SU-DHL-6 (cell line): ENCODE data around the gene PHLDB2.

Experiments used
- H2AFZ ChIP-seq: fragments of 200-600 bp; sonication (generic); 2 replicates; pipeline ENCODE4 v1.6.1; 2014; ENCODE audit warnings: low read depth, mild to moderate bottlenecking, moderate library complexity, mixed read lengths, antibody characterized with exemption, low read length; ENCODE audit not compliant: severe bottlenecking
- H3F3A ChIP-seq: fragments of 200-600 bp; shearing (Covaris generic); 2 replicates; pipeline ENCODE4 v1.6.0; 2016; ENCODE audit warnings: antibody characterized with exemption, mild to moderate bottlenecking; ENCODE audit not compliant: insufficient read depth
- H3K27ac ChIP-seq: fragments of 200-600 bp; sonication (generic); 2 replicates; pipeline ENCODE4 v1.5.1; 2016; ENCODE audit warnings: low read depth, mild to moderate bottlenecking, low read length, moderate library complexity, mixed read lengths
- H3K27me3 ChIP-seq: fragments of 200-600 bp; sonication (generic), shearing (Covaris generic); 2 replicates; pipeline ENCODE4 v1.6.0; 2014; ENCODE audit warnings: mild to moderate bottlenecking, low read length
- H3K36me3 ChIP-seq: fragments of 200-600 bp; sonication (generic); 2 replicates; pipeline ENCODE4 v1.6.1; 2014; ENCODE audit warnings: mild to moderate bottlenecking, low read length, mixed read lengths
- H3K4me2 ChIP-seq: fragments of 300-600, 200-600 bp; shearing (Covaris generic), sonication (generic); 2 replicates; pipeline ENCODE4 v1.6.0; 2014; ENCODE audit warnings: low read length, low read depth, mild to moderate bottlenecking; ENCODE audit not compliant: poor library complexity, severe bottlenecking
- H3K4me3 ChIP-seq: fragments of 200-600 bp; sonication (generic); 2 replicates; pipeline ENCODE4 v1.5.1; 2014; ENCODE audit warnings: antibody characterized with exemption, low read length, mild to moderate bottlenecking, mixed read lengths; ENCODE audit not compliant: insufficient read depth, poor library complexity, severe bottlenecking
- H3K79me2 ChIP-seq: fragments of 200-600 bp; sonication (generic); 2 replicates; pipeline ENCODE4 v1.6.1; 2014; ENCODE audit warnings: mild to moderate bottlenecking, low read length, moderate library complexity; ENCODE audit not compliant: insufficient read depth
- H3K9ac ChIP-seq: fragments of 200-600 bp; sonication (generic); 2 replicates; pipeline ENCODE4 v1.7.0; 2014; ENCODE audit warnings: mild to moderate bottlenecking, low read length
- H3K9me2 ChIP-seq: fragments of 200-600 bp; sonication (generic); replicated peaks from 2 replicates; pipeline ENCODE4 v1.6.1; 2014; ENCODE audit warnings: low read length; ENCODE audit not compliant: insufficient read depth
- H3K9me3 ChIP-seq: fragments of 200-600 bp; sonication (generic); 2 replicates; pipeline ENCODE4 v1.6.1; 2014; ENCODE audit warnings: low read length, mixed read lengths; ENCODE audit not compliant: insufficient read depth
- H4K20me1 ChIP-seq: fragments of 200-600 bp; sonication (generic); 2 replicates; pipeline ENCODE4 v1.6.1; 2014; ENCODE audit warnings: low read depth, mild to moderate bottlenecking, antibody characterized with exemption, low read length, moderate library complexity, mixed read lengths
- CTCF ChIP-seq: fragments of 200-600 bp; sonication (generic); IDR thresholded peaks from one replicate; pipeline ENCODE4 v1.5.1; 2017; ENCODE audit warnings: antibody characterized with exemption, mild to moderate bottlenecking, low read length, moderate library complexity; ENCODE audit not compliant: insufficient read depth, poor library complexity, severe bottlenecking
- EZH2phosphoT487 ChIP-seq: fragments of 200-600 bp; sonication (generic), shearing (Covaris generic); conservative IDR thresholded peaks from 2 replicates; pipeline ENCODE4 v1.6.1; 2018; ENCODE audit warnings: mild to moderate bottlenecking, antibody characterized with exemption, low read length, moderate library complexity, mixed read lengths

Gene PHLDB2

GRCh38 chr3:111827871-111828270 is 31.2 kb upstream of the PHLDB2 start:
- H2AFZ ChIP-seq: no peak overlapping the region
- no peaks in the 10 kb centered on the region for H4K20me1 ChIP-seq
- TF ChIP-seq EZH2phosphoT487: no peak
- no peak for TF ChIP-seq CTCF

GRCh38 chr3:111828530-111828929 is 30.5 kb upstream of the PHLDB2 start:
- H3K9me2 ChIP-seq: no peaks in the 10 kb centered on the region
- no peak overlapping the region for H2AFZ ChIP-seq
- H4K20me1 ChIP-seq: no peaks in the 10 kb centered on the region
- H3K79me2 ChIP-seq: no peaks in the 10 kb centered on the region
- H3K27ac ChIP-seq: no peak overlapping the region
- no peak overlapping the region for H3K4me2 ChIP-seq
- H3K9me3 ChIP-seq: no peaks in the 10 kb centered on the region
- TF ChIP-seq CTCF: no peak
- no peaks in the 10 kb centered on the region for H3F3A ChIP-seq
- no peaks in the 10 kb centered on the region for H3K27me3 ChIP-seq
- H3K4me3 ChIP-seq: no peak overlapping the region
- H3K9ac ChIP-seq: no peak overlapping the region
- no peaks in the 10 kb centered on the region for H3K36me3 ChIP-seq

More at GRCh38 chr3:111827871-111828270, 31.2 kb upstream of the PHLDB2 start:
- Histone ChIP-seq H3K4me3 (no peak overlapping the region), H3K36me3 (no peaks in the 10 kb centered on the region), H3K27ac (no peak overlapping the region), H3K4me2 (no peak overlapping the region), H3K9me3 (no peaks in the 10 kb centered on the region), H3K9me2 (no peaks in the 10 kb centered on the region), H3K79me2 (no peaks in the 10 kb centered on the region), H3F3A (no peaks in the 10 kb centered on the region), H3K27me3 (no peaks in the 10 kb centered on the region), H3K9ac (no peak overlapping the region)

- Histone ChIP-seq H3F3A (no peaks in the 10 kb centered on the region), H3K36me3 (no peaks in the 10 kb centered on the region), H3K27ac (no peak overlapping the region), H3K4me3 (no peak overlapping the region), H4K20me1 (no peaks in the 10 kb centered on the region), H3K9ac (no peak overlapping the region), H3K27me3 (no peaks in the 10 kb centered on the region), H3K79me2 (no peaks in the 10 kb centered on the region), H3K9me3 (no peaks in the 10 kb centered on the region), H3K9me2 (no peaks in the 10 kb centered on the region), H2AFZ (no peak overlapping the region), H3K4me2 (no peak overlapping the region)
- no peak for TF ChIP-seq CTCF
- no peak for TF ChIP-seq EZH2phosphoT487
These were observed 30.0 kb upstream of the PHLDB2 start for GRCh38 chr3:111829023-111829422.

- no peak overlapping the region for H3K4me3 ChIP-seq
- H3K36me3 ChIP-seq: no peaks in the 10 kb centered on the region
- no peaks in the 10 kb centered on the region for H3F3A ChIP-seq
- H3K4me2 ChIP-seq: no peak overlapping the region
- no peak overlapping the region for H2AFZ ChIP-seq
- H3K27me3 ChIP-seq: no peaks in the 10 kb centered on the region
- H3K27ac ChIP-seq: no peak overlapping the region
- no peak overlapping the region for H3K9ac ChIP-seq
- no peaks in the 10 kb centered on the region for H4K20me1 ChIP-seq
- H3K9me2 ChIP-seq: no peaks in the 10 kb centered on the region
- TF ChIP-seq EZH2phosphoT487: no peak
- TF ChIP-seq CTCF: no peak
- H3K9me3 ChIP-seq: no peaks in the 10 kb centered on the region
- H3K79me2 ChIP-seq: no peaks in the 10 kb centered on the region
These were observed 27.2 kb upstream of the PHLDB2 start for GRCh38 chr3:111831840-111832239.
